NOMO-1 treated with DMSO at 0.1 percent for 48 hours (cell line): ENCODE results near the gene TMEM255B.
A peak's percentile ranks its signal among the peaks of the same experiment; 100 is the strongest.
"Not testable (repeated sequence)": the region's sequence is repeated elsewhere in the genome, so short reads cannot be mapped to it uniquely, and the experiment has no call there.

Experiments
- DNase-seq: peaks from one replicate; lab custom pipeline; 2025; ENCODE audit not compliant: unreplicated experiment; lab: John Stamatoyannopoulos, UW

The TMEM255B gene

GRCh38 chr13:113748101-113748861, 10.7 kb upstream of the TMEM255B start:
- no peak for DNase-seq

GRCh38 chr13:113748862-113749451, 10.1 kb upstream of the TMEM255B start:
- DNase-seq = no peak

- no peak for DNase-seq
These were observed 9.5 kb upstream of the TMEM255B start for GRCh38 chr13:113749507-113749906.

- no peak for DNase-seq
These were observed 9.1 kb upstream of the TMEM255B start for GRCh38 chr13:113749967-113750366.

GRCh38 chr13:113750554-113751399, 8.2 kb upstream of the TMEM255B start:
- DNase-seq = no peak

- DNase-seq = no peak
These were observed 7.5 kb upstream of the TMEM255B start for GRCh38 chr13:113751491-113751890.

GRCh38 chr13:113752211-113752986, 6.6 kb upstream of the TMEM255B start:
- DNase-seq = not testable (repeated sequence)

- no peak for DNase-seq
These were observed 5.9 kb upstream of the TMEM255B start for GRCh38 chr13:113753171-113753570.

- no peak for DNase-seq
These were observed 4.8 kb upstream of the TMEM255B start for GRCh38 chr13:113754242-113754641.

GRCh38 chr13:113754691-113755090, 4.3 kb upstream of the TMEM255B start:
- no peak for DNase-seq

- DNase-seq = peak; percentile 19
These were observed 2.5 kb upstream of the TMEM255B start for GRCh38 chr13:113756441-113757097.

- DNase-seq = no peak
These were observed 605 bp downstream of the TMEM255B start for GRCh38 chr13:113759525-113760137.

GRCh38 chr13:113761136-113761535, 2.1 kb downstream of the TMEM255B start:
- DNase-seq = no peak

- no peak for DNase-seq
These were observed 3.0 kb downstream of the TMEM255B start for GRCh38 chr13:113762075-113762474.

GRCh38 chr13:113762538-113762937, 3.5 kb downstream of the TMEM255B start:
- DNase-seq = no peak

- DNase-seq = no peak
These were observed 4.2 kb downstream of the TMEM255B start for GRCh38 chr13:113763254-113763653.

GRCh38 chr13:113763961-113764792, 5.2 kb downstream of the TMEM255B start:
- DNase-seq = no peak

- no peak for DNase-seq
These were observed 6.0 kb downstream of the TMEM255B start for GRCh38 chr13:113764793-113765563.

- no peak for DNase-seq
These were observed 6.5 kb downstream of the TMEM255B start for GRCh38 chr13:113765564-113765910.
